ENCODE results near the gene ERICH6B.

The ERICH6B gene

DNA sequence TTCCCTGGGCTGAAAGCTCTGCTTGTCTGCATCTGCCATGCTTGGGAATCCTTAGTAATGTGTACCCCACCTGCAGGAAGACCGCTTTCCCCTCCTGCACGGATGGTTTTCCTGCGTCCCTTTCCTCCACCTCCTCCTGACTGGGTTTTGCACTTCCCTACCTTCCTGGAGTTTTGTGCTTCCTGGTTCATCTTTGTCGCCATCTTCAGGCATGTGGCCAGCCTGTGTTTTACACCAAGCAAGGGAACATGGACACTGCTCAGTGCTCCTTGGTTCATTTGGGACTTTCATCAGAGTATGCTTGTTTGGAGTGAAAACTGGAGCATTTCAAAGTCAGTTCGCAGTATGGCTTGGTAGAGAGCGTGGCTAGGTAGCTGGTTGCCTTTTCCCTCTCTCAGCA is 30.7 kb downstream of the ERICH6B start:
- no peak overlapping the region for H3K4me3 ChIP-seq
- H3K27ac ChIP-seq: no peak overlapping the region
- TF ChIP-seq CTCF (IDR thresholded peaks at IDR 0.05): no peak
- DNase-seq (ENCODE audit: low spot score): no peak

DNA sequence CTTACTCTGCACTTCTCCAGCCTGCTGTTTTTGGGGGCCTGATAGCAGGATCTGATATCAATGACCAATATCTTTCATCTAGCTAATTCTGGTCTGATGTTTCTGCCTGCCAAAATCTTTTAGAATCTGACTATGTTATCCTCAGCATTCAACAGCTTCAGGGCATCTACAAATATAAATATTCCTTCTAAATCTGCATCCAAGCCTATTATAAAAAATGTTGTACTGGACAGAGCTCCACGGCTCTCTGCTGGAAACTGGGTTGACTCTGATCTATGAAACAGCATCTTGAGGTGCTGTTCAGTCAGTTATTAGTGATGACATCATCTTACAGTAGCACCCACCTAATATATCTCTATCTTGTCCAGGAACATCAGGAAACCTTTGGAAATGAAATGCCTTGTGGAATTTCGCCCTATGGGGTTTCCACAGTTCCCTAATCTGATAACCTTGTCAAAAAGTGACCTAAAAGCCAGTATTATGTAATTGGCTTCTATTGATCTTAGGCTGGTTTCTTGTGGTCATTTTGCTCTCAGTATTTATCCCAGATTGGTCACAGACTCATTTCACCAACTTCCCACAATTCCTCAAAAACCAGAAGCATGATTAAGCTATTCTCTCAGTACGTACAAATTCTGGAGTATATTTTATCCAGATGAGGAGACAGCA is 33.0 kb downstream of the ERICH6B start:
- no peak overlapping the region for H3K4me3 ChIP-seq
- TF ChIP-seq CTCF (IDR thresholded peaks at IDR 0.05): no peak

GRCh38 chr13:45576466-45576865 is 39.1 kb downstream of the ERICH6B start:
- no peak for TF ChIP-seq CTCF (IDR thresholded peaks at IDR 0.05)
- no peak overlapping the region for H3K4me3 ChIP-seq
- DNase-seq (ENCODE audit: low spot score): no peak
- H3K27ac ChIP-seq: no peak overlapping the region

More for the DNA sequence above, 33.0 kb downstream of the ERICH6B start:
- DNase-seq (ENCODE audit: low spot score): no peak
- no peak overlapping the region for H3K27ac ChIP-seq

DNA sequence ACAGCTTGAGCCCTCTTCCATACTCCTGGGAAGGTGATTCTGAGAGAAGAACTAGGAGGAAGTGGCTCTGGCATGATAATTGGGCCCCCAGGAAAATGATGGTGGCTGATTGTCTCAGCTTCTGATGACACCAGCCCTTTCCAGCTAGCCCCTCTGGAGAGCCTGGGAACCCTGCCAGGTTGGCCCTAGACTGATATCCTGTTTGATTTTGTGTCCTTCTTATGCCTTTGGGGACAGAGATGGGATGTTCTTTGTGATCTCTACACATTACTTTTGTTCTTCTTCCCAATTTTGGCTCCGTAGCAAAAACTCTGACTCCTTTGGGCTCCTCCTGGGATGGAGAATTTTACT is 39.7 kb downstream of the ERICH6B start:
- H3K4me3 ChIP-seq: no peak overlapping the region
- no peak for DNase-seq (ENCODE audit: low spot score)
- H3K27ac ChIP-seq: no peak overlapping the region
- TF ChIP-seq CTCF (IDR thresholded peaks at IDR 0.05): no peak

- H3K27ac ChIP-seq: no peak overlapping the region
- no peak for DNase-seq (ENCODE audit: low spot score)
- TF ChIP-seq CTCF (IDR thresholded peaks at IDR 0.05): no peak
- H3K4me3 ChIP-seq: no peak overlapping the region
These were observed 40.3 kb downstream of the ERICH6B start for GRCh38 chr13:45575146-45575829.

DNA sequence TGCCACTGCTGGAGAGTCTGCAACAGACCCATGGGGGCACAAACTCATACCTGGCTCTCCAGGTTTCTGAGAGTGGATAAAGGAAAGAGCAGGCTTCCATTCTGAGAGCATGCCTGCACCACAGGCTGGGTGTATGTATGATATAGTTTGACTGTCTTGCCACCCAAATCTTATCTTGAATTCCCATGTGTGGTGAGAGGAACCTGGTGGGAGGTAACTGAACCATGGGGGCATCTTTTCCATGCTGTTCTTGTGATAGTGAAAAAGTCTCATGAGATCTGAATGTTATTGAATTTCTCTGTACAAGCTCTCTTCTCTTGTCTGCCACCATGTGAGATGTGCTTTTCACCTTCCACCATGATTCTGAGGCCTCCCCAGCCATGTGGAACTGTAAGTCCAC is 50.2 kb downstream of the ERICH6B start:
- no peak for DNase-seq (ENCODE audit: low spot score)
- no peak overlapping the region for H3K27ac ChIP-seq
- no peak overlapping the region for H3K4me3 ChIP-seq
- TF ChIP-seq CTCF (IDR thresholded peaks at IDR 0.05): no peak

All from coronary artery (tissue), 2 donors.